Activated CD4-positive, alpha-beta T cell treated with anti-CD3 and anti-CD28 coated beads, Interleukin-2, Interleukin-4, amounts not matched to agents 100 ng/mL and 50 ng/mL, durations not matched to agents 16 hours and 8 hours (primary cell): ENCODE measurements around the gene METTL2A.
"Not testable (repeated sequence)": the region's sequence is repeated elsewhere in the genome, so short reads cannot be mapped to it uniquely, and the experiment has no call there.

Experiments used
- DNase-seq: peaks from one replicate; pipeline ENCODE4 v3.0.0-alpha.2; 2020; ENCODE audit warnings: low spot score

Gene METTL2A

GRCh38 chr17:62423647-62424461, at the start of gene METTL2A:
METTL2A (plus strand) TSS chr17:62423897; CDS start chr17:62423903, 6 bp downstream.
- DNase-seq = peak; percentile 95

- DNase-seq = no peak
Observed at GRCh38 chr17:62380253-62380652, 43.4 kb upstream of the METTL2A start, which contains the start of gene EFCAB3. EFCAB3 (plus strand) TSS chr17:62380553; CDS start chr17:62382980, 2,427 bp downstream.

GRCh38 chr17:62381561-62381960, 42.1 kb upstream of the METTL2A start:
- no peak for DNase-seq

GRCh38 chr17:62388856-62389255, 34.8 kb upstream of the METTL2A start:
- DNase-seq = no peak

GRCh38 chr17:62392908-62393307, 30.8 kb upstream of the METTL2A start:
- DNase-seq = no peak

GRCh38 chr17:62398891-62399290, 24.8 kb upstream of the METTL2A start:
- DNase-seq = no peak

- DNase-seq = no peak
Observed at GRCh38 chr17:62405451-62405850, 18.2 kb upstream of the METTL2A start.

GRCh38 chr17:62413090-62413489, 10.6 kb upstream of the METTL2A start:
- DNase-seq = not testable (repeated sequence)

- not testable (repeated sequence) for DNase-seq
Observed at GRCh38 chr17:62426214-62426613, 2.5 kb downstream of the METTL2A start.

GRCh38 chr17:62435251-62435650, 11.6 kb downstream of the METTL2A start:
- DNase-seq = not testable (repeated sequence)

GRCh38 chr17:62441181-62441580, 17.5 kb downstream of the METTL2A start:
- not testable (repeated sequence) for DNase-seq

- no peak for DNase-seq
Observed at GRCh38 chr17:62444063-62444462, 20.4 kb downstream of the METTL2A start.

- DNase-seq = not testable (repeated sequence)
Observed at GRCh38 chr17:62445791-62446190, 22.1 kb downstream of the METTL2A start.

- not testable (repeated sequence) for DNase-seq
Observed at GRCh38 chr17:62452195-62452594, 28.5 kb downstream of the METTL2A start.

GRCh38 chr17:62453041-62453440, 29.3 kb downstream of the METTL2A start:
- not testable (repeated sequence) for DNase-seq

GRCh38 chr17:62453656-62454055, 30.0 kb downstream of the METTL2A start:
- DNase-seq = not testable (repeated sequence)

- not testable (repeated sequence) for DNase-seq
Observed at GRCh38 chr17:62454111-62454510, 30.4 kb downstream of the METTL2A start.

GRCh38 chr17:62456016-62456415, 32.3 kb downstream of the METTL2A start:
- no peak for DNase-seq

- not testable (repeated sequence) for DNase-seq
Observed at GRCh38 chr17:62458483-62458882, 34.8 kb downstream of the METTL2A start.

GRCh38 chr17:62464422-62464821, 40.7 kb downstream of the METTL2A start:
- not testable (repeated sequence) for DNase-seq

- not testable (repeated sequence) for DNase-seq
Observed at GRCh38 chr17:62465271-62465670, 41.6 kb downstream of the METTL2A start.

- DNase-seq = peak; percentile 30
Observed at GRCh38 chr17:62470666-62471379, 47.1 kb downstream of the METTL2A start.

GRCh38 chr17:62471380-62471880, 47.7 kb downstream of the METTL2A start:
- DNase-seq = not testable (repeated sequence)
